Lower lobe of right lung (tissue), 2 donors: Measurements from ENCODE around the gene BMP8A. TPM values are rescaled to one million over a fixed set of nuclear protein-coding genes. Genes with fewer than 3 reads are reported as not detected.

Experiments used
- ATAC-seq, 2 donors: fragments of 200-7000 bp; cut with Tn5 transposase; one replicate each; pipeline ENCODE4 v1.9.1; 2020 to 2022; ENCODE audit warnings: mild to moderate bottlenecking in 2 of 2, moderate library complexity in 2 of 2
- DNase-seq: peaks from one replicate; pipeline ENCODE4 v3.0.0-alpha.2; 2020
- H3K27ac ChIP-seq: fragments of 200-600 bp; one replicate; pipeline ENCODE4 v1.8.0; 2022
- H3K27me3 ChIP-seq: fragments of 200-600 bp; one replicate; pipeline ENCODE4 v1.8.0; 2022; ENCODE audit warnings: low read depth
- H3K36me3 ChIP-seq: fragments of 200-600 bp; one replicate; pipeline ENCODE4 v1.8.0; 2022; ENCODE audit warnings: mild to moderate bottlenecking
- H3K4me1 ChIP-seq: fragments of 200-600 bp; one replicate; pipeline ENCODE4 v1.8.0; 2022
- H3K4me3 ChIP-seq: fragments of 200-600 bp; one replicate; pipeline ENCODE4 v1.8.0; 2022; ENCODE audit warnings: mild to moderate bottlenecking
- H3K9me3 ChIP-seq: fragments of 200-600 bp; one replicate; pipeline ENCODE4 v1.8.0; 2022
- CTCF ChIP-seq: fragments of 200-600 bp; IDR thresholded peaks from one replicate; pipeline ENCODE4 v1.8.0; 2022; ENCODE audit warnings: antibody characterized with exemption, mild to moderate bottlenecking
- intact Hi-C: fragments of 100-400 bp; cut with DNase I; formaldehyde crosslinking; loops from one replicate; pipeline ENCODE4 v1.11.0; 2022
- total RNA-seq: library from RNA; stranded (reverse); fragmentation: NEBNext Ultra II Directional; extraction: Animal tissue kit (Norgen Biotek cat#: 25700); gene quantifications from one replicate; pipeline ENCODE4 v1.2.1, GENCODE V29; 2021
- donor health status: DM: no; HTN: yes; CAD: no; lungs with severe emphysema.

Gene BMP8A
- total RNA-seq, 1 donor from 2014 or later: not detected

- intact Hi-C loops: no loop called here
- H3K27me3 ChIP-seq: no peaks in the 10 kb centered on the region
- no peak for TF ChIP-seq CTCF
- H3K4me1 ChIP-seq: peaks cover 4% of the 10 kb centered on the region
- H3K9me3 ChIP-seq: no peaks in the 10 kb centered on the region
- no peak overlapping the region for H3K27ac ChIP-seq
- H3K4me3 ChIP-seq: no peak overlapping the region
- H3K36me3 ChIP-seq: peaks cover 26% of the 10 kb centered on the region
- DNase-seq (no peak), ATAC-seq (peak in 1 of 2 donors; percentile 18)
Measured at GRCh38 chr1:39538531-39539251, 47.3 kb downstream of the BMP8A start.

GRCh38 chr1:39539252-39539790, 47.9 kb downstream of the BMP8A start:
- no peaks in the 10 kb centered on the region for H3K27me3 ChIP-seq
- H3K27ac ChIP-seq: no peak overlapping the region
- peak; percentile 86 for TF ChIP-seq CTCF
- DNase-seq (peak; percentile 63), ATAC-seq (peak; percentile 88 to 93)
- no peak overlapping the region for H3K4me3 ChIP-seq
- intact Hi-C loops: no loop called here
- H3K4me1 ChIP-seq: peaks cover 4% of the 10 kb centered on the region
- no peaks in the 10 kb centered on the region for H3K9me3 ChIP-seq
- H3K36me3 ChIP-seq: peaks cover 25% of the 10 kb centered on the region

GRCh38 chr1:39540504-39541031, 49.1 kb downstream of the BMP8A start:
- ATAC-seq: peak; percentile 73 to 85
- DNase-seq: peak; percentile 85
- intact Hi-C loops: no loop called here
- Histone ChIP-seq H3K27me3 (no peaks in the 10 kb centered on the region), H3K9me3 (no peaks in the 10 kb centered on the region), H3K36me3 (peaks cover 32% of the 10 kb centered on the region), H3K4me3 (no peak overlapping the region), H3K4me1 (peaks cover 4% of the 10 kb centered on the region), H3K27ac (peak overlapping the region; percentile 44)
- no peak for TF ChIP-seq CTCF

- peaks cover 48% of the 10 kb centered on the region for H3K36me3 ChIP-seq
- DNase-seq (no peak), ATAC-seq (no peak)
- no peak overlapping the region for H3K27ac ChIP-seq
- intact Hi-C loops: no loop called here
- no peaks in the 10 kb centered on the region for H3K9me3 ChIP-seq
- peaks cover 4% of the 10 kb centered on the region for H3K4me1 ChIP-seq
- no peak overlapping the region for H3K4me3 ChIP-seq
- H3K27me3 ChIP-seq: no peaks in the 10 kb centered on the region
- TF ChIP-seq CTCF: no peak
Measured at GRCh38 chr1:39542924-39543323, 51.5 kb downstream of the BMP8A start.

DNA sequence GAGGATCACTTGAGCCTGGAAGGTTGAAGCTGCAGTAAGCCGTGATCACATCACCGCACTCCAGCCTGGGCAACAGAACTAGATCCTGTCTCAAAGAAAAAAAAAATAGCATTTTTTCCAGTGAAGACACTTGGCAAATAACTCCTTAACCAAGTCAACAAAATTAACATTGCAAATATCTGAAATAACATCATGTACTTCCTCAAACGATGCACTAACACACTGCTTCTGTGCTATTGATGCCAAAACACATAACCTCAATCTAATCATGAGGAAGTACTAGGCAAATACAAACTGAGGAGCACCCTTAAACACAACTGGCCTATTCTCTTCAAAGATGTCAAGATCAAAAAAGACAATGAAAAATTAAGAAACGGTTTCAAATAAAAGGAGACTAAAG, 52.9 kb downstream of the BMP8A start:
- Histone ChIP-seq H3K9me3 (no peaks in the 10 kb centered on the region), H3K36me3 (peaks cover 61% of the 10 kb centered on the region), H3K4me1 (peaks cover 4% of the 10 kb centered on the region), H3K27ac (no peak overlapping the region), H3K27me3 (no peaks in the 10 kb centered on the region), H3K4me3 (no peak overlapping the region)
- ATAC-seq: no peak
- intact Hi-C loops: no loop called here
- TF ChIP-seq CTCF: no peak
- no peak for DNase-seq
